PC-9 (cell line): ENCODE measurements around the gene TBRG4. TPM values are rescaled to one million over a fixed set of nuclear protein-coding genes. Genes with fewer than 3 reads are reported as not detected.

Source experiments
- BruUV-seq: library from RNA; stranded (reverse); fragments of 400-500 nt; replicated peaks from 2 replicates; lab custom pipeline; 2021; lab: Mats Ljungman, UMichigan
- CTCF ChIA-PET: fragments of 300-600 bp; sonication (Branson Sonifier 250); formaldehyde crosslinking; loops from one replicate; lab custom pipeline; 2022; ENCODE audit warnings: antibody characterized with exemption; lab: Charles Lee
- POLR2A ChIA-PET: fragments of 300-600 bp; sonication (Branson Sonifier 250); formaldehyde crosslinking; loops from one replicate; lab custom pipeline; 2022; ENCODE audit warnings: antibody characterized with exemption; ENCODE audit not compliant: unreplicated experiment; lab: Charles Lee
- DNase-seq, 2 experiments: peaks; one replicate each; pipeline versions ENCODE4 v3.0.0 to v3.0.0-alpha.2; 2015 to 2022; ENCODE audit warnings: mixed read lengths in 1 of 2
- H2AFZ ChIP-seq: fragments of 200-600 bp; sonication (generic); 2 replicates; pipeline ENCODE4 v1.8.1; 2017; ENCODE audit warnings: antibody characterized with exemption
- H3F3A ChIP-seq: fragments of 200-600 bp; sonication (generic); 2 replicates; pipeline ENCODE4 v1.8.1; 2017; ENCODE audit warnings: antibody characterized with exemption, mild to moderate bottlenecking, low read depth; ENCODE audit not compliant: insufficient read depth
- H3K27ac ChIP-seq: fragments of 200-600 bp; sonication (generic); 2 replicates; pipeline ENCODE4 v1.6.1; 2016; ENCODE audit warnings: mixed run types
- H3K27me3 ChIP-seq: fragments of 200-600 bp; sonication (generic); 2 replicates; pipeline ENCODE4 v1.6.1; 2016; ENCODE audit warnings: low read depth, mixed run types; ENCODE audit not compliant: insufficient read depth
- H3K36me3 ChIP-seq: fragments of 200-600 bp; sonication (generic); 2 replicates; pipeline ENCODE4 v1.6.1; 2016; ENCODE audit warnings: low read depth, mixed run types
- H3K4me1 ChIP-seq: fragments of 200-600 bp; sonication (generic); replicated peaks from 2 replicates; pipeline ENCODE4 v1.6.1; 2016; ENCODE audit warnings: mixed run types; ENCODE audit not compliant: insufficient read depth
- H3K4me2 ChIP-seq: fragments of 200-600 bp; sonication (generic); 2 replicates; pipeline ENCODE4 v1.6.1; 2017; ENCODE audit warnings: mixed run types
- H3K4me3 ChIP-seq: fragments of 200-600 bp; sonication (generic); 2 replicates; pipeline ENCODE4 v1.6.1; 2016; ENCODE audit warnings: mixed run types
- H3K79me2 ChIP-seq: fragments of 200-600 bp; sonication (generic); 2 replicates; pipeline ENCODE4 v1.6.1; 2017; ENCODE audit warnings: low read depth, mixed run types
- H3K9me2 ChIP-seq: fragments of 200-600 bp; sonication (generic); 2 replicates; pipeline ENCODE4 v1.8.1; 2017; ENCODE audit warnings: mild to moderate bottlenecking; ENCODE audit not compliant: insufficient read depth
- H3K9me3 ChIP-seq: fragments of 200-600 bp; sonication (generic); 2 replicates; pipeline ENCODE4 v1.8.1; 2016; ENCODE audit warnings: low read depth; ENCODE audit not compliant: insufficient read depth
- H4K20me1 ChIP-seq: fragments of 200-600 bp; sonication (generic); 2 replicates; pipeline ENCODE4 v1.8.1; 2017; ENCODE audit not compliant: insufficient read depth
- EZH2 ChIP-seq: fragments of 200-600 bp; sonication (generic); IDR thresholded peaks from 2 replicates; pipeline ENCODE4 v1.8.0; 2017; ENCODE audit warnings: antibody characterized with exemption, low read depth
- intact Hi-C: fragments of 100-400 bp; cut with micrococcal nuclease; formaldehyde crosslinking; loops from one replicate; pipeline ENCODE4 v1.10.0; 2022; ENCODE audit not compliant: unreplicated experiment
- total RNA-seq: library from RNA; stranded (reverse); gene quantifications from 2 replicates; pipeline ENCODE4 v1.2.3, GENCODE V29; 2021
- TF ChIP-seq, protein P1 (sequence below): fragments of 200-600 bp; sonication (generic); conservative IDR thresholded peaks from 2 replicates; pipeline ENCODE4 v1.6.1; 2017; ENCODE audit warnings: mixed run types, antibody characterized with exemption, mild to moderate bottlenecking, moderate library complexity

Gene TBRG4
- total RNA-seq, 1 experiment from 2014 or later = 120 TPM

DNA sequence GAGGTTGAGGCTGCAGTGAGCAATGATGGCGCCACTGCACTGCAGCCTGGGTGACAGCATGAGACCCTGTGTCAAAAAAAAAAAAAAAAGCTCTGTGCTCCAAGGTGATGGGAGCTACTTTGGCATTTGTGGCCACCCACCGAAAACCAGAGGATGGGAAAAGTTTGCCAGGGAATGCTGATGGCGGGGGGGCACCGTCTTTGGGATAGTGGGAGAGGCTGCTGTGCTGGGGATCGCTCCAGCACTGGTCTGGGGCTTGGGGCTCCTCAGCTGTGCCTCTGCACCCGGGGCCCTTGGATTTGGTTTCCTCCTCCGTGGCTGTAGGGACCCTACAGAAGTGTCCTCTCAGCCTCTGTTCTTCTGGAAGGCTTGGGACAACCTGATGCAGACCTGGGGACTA lies 34.4 kb upstream of the TBRG4 start:
- ChIA-PET CTCF (interaction anchor here (0.6 kb wide), 1 partner anchor 173 kb away, joined by 3 read pairs; no protein-coding TSS in a partner anchor), POLR2A (interaction anchor here (0.7 kb wide), 1 partner anchor 265 kb away, joined by 5 read pairs; no protein-coding TSS in a partner anchor)
- Histone ChIP-seq H2AFZ (no peak overlapping the region), H3K79me2 (no peaks in the 10 kb centered on the region), H3K9me3 (no peaks in the 10 kb centered on the region), H3K36me3 (no peaks in the 10 kb centered on the region), H3K4me2 (no peak overlapping the region), H3K4me3 (no peak overlapping the region), H3K27me3 (peaks cover 42% of the 10 kb centered on the region), H3K9me2 (no peaks in the 10 kb centered on the region), H3K4me1 (no peaks in the 10 kb centered on the region), H3K27ac (no peak overlapping the region), H3F3A (no peaks in the 10 kb centered on the region), H4K20me1 (no peaks in the 10 kb centered on the region)
- no peak for DNase-seq
- intact Hi-C loops = no loop called here
- TF ChIP-seq EZH2 = no peak
- TF ChIP-seq, protein P1, sequence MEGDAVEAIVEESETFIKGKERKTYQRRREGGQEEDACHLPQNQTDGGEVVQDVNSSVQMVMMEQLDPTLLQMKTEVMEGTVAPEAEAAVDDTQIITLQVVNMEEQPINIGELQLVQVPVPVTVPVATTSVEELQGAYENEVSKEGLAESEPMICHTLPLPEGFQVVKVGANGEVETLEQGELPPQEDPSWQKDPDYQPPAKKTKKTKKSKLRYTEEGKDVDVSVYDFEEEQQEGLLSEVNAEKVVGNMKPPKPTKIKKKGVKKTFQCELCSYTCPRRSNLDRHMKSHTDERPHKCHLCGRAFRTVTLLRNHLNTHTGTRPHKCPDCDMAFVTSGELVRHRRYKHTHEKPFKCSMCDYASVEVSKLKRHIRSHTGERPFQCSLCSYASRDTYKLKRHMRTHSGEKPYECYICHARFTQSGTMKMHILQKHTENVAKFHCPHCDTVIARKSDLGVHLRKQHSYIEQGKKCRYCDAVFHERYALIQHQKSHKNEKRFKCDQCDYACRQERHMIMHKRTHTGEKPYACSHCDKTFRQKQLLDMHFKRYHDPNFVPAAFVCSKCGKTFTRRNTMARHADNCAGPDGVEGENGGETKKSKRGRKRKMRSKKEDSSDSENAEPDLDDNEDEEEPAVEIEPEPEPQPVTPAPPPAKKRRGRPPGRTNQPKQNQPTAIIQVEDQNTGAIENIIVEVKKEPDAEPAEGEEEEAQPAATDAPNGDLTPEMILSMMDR = no peak
- no TSS peak for BruUV-seq

DNA sequence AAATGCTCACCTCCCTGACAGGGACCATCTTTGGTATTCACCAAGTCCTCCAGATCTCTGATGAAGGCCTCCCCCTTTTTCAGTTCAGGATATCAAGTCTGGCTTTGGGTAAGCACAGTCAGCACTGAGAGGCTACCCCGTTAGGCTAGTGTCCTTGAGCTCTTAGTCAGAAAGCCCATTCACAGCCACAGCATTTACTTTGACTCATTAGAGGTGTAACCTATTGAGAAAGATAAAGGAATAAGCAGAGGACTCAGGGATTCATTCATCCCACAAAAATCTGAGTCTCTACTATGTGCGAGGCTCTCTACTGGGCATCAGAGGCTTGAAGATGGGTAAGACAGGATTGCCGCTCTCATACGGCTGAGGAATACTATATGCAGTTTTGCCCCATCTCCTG lies 32.1 kb upstream of the TBRG4 start:
- Histone ChIP-seq H3K27ac (no peak overlapping the region), H4K20me1 (no peaks in the 10 kb centered on the region), H3K9me2 (no peaks in the 10 kb centered on the region), H3K27me3 (peaks cover 23% of the 10 kb centered on the region), H3K79me2 (no peaks in the 10 kb centered on the region), H3K36me3 (no peaks in the 10 kb centered on the region), H3K4me2 (no peak overlapping the region), H3K4me3 (no peak overlapping the region), H3K9me3 (no peaks in the 10 kb centered on the region), H3F3A (no peaks in the 10 kb centered on the region), H2AFZ (no peak overlapping the region), H3K4me1 (no peaks in the 10 kb centered on the region)
- no peak for TF ChIP-seq EZH2
- TF ChIP-seq, protein P1 = no peak
- intact Hi-C loops = no loop called here
- DNase-seq = peak in 1 of 2 experiments; percentile 56
- ChIA-PET POLR2A (interaction anchor here (0.5 kb wide), 1 partner anchor 294 kb away, joined by 9 read pairs; no protein-coding TSS in a partner anchor), CTCF (no interaction called here)
- BruUV-seq = no TSS peak

DNA sequence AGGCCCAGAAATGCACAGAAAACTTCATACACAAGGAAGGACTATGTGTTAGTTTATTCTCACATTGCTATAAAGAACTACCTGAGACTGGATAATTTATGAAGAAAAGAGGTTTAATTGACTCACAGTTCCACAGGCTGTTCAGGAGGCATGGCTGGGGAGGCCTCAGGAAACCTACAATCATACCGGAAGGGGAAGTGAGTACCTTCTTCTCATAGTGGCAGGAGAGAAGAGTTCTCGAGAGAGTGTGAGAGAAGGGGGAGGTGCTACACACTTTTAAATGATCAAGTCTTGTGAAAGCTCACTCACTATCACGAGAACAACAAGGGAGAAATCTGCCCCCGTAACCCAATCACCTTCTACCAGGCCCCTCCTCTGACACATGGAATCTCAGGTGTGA lies 29.3 kb upstream of the TBRG4 start:
- Histone ChIP-seq H3K4me2 (no peak overlapping the region), H3F3A (no peaks in the 10 kb centered on the region; the same call in 1 of the 2 replicates), H3K79me2 (no peaks in the 10 kb centered on the region), H3K9me3 (no peaks in the 10 kb centered on the region), H3K27ac (no peak overlapping the region), H3K36me3 (no peaks in the 10 kb centered on the region), H4K20me1 (no peaks in the 10 kb centered on the region), H3K27me3 (peaks cover 13% of the 10 kb centered on the region; the same call in 1 of the 2 replicates), H3K4me3 (no peak overlapping the region), H3K9me2 (no peaks in the 10 kb centered on the region), H2AFZ (no peak overlapping the region), H3K4me1 (0 out of 2 replicates have a peak, but pooled peaks cover 2% of the 10 kb centered on the region)
- no peak for DNase-seq
- intact Hi-C loops = no loop called here
- ChIA-PET POLR2A (no interaction called here), CTCF (no interaction called here)
- TF ChIP-seq, protein P1 = no peak
- no peak for TF ChIP-seq EZH2
- no TSS peak for BruUV-seq
